ENCODE results near the gene FCRL6. TPM values are rescaled to one million over a fixed set of nuclear protein-coding genes. Genes with fewer than 3 reads are reported as not detected.

Gene FCRL6
- total RNA-seq, 4 donors from 2014 or later: 0.39 to 2.2 (median 1.4) TPM

DNA sequence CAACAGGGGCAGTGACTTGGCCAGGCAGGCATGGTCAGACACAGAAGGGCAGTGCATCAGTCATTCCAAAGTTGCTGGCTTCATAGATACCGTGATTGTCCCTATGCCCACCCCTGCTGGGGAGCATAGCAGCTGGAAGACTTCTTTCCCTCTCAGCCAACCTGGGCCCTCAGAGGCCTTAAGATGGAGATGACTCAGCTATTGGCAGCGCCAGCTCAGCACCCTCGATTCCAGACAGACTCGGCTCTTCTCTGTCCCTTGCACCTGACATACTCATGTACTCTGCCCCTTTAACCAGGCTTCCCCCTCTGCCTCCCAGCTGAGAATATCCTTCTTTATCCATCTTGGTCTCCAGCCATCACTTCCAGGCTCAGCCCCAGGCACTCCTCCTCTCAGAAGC is 41.3 kb downstream of the FCRL6 start:
- Histone ChIP-seq H3K27ac (no peak overlapping the region), H3K27me3 (no peaks in the 10 kb centered on the region), H3K4me3 (no peak overlapping the region), H3K36me3 (peaks cover 0 to 27% (median 0%) of the 10 kb centered on the region in 3 donors), H3K4me1 (no peaks in the 10 kb centered on the region), H3K9me3 (no peaks in the 10 kb centered on the region)
- 83 to 91% methylated on average over 4 of the region's 4 CpGs for WGBS, 2 donors
- TF ChIP-seq POLR2A (IDR thresholded peaks at IDR 0.05) (no peak), EP300 (IDR thresholded peaks at IDR 0.05) (no peak)
- TF ChIP-seq, protein P1, sequence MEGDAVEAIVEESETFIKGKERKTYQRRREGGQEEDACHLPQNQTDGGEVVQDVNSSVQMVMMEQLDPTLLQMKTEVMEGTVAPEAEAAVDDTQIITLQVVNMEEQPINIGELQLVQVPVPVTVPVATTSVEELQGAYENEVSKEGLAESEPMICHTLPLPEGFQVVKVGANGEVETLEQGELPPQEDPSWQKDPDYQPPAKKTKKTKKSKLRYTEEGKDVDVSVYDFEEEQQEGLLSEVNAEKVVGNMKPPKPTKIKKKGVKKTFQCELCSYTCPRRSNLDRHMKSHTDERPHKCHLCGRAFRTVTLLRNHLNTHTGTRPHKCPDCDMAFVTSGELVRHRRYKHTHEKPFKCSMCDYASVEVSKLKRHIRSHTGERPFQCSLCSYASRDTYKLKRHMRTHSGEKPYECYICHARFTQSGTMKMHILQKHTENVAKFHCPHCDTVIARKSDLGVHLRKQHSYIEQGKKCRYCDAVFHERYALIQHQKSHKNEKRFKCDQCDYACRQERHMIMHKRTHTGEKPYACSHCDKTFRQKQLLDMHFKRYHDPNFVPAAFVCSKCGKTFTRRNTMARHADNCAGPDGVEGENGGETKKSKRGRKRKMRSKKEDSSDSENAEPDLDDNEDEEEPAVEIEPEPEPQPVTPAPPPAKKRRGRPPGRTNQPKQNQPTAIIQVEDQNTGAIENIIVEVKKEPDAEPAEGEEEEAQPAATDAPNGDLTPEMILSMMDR (IDR thresholded peaks at IDR 0.05): no peak
- no peak for DNase-seq (ENCODE audit: low spot score in 2 of 2)

DNA sequence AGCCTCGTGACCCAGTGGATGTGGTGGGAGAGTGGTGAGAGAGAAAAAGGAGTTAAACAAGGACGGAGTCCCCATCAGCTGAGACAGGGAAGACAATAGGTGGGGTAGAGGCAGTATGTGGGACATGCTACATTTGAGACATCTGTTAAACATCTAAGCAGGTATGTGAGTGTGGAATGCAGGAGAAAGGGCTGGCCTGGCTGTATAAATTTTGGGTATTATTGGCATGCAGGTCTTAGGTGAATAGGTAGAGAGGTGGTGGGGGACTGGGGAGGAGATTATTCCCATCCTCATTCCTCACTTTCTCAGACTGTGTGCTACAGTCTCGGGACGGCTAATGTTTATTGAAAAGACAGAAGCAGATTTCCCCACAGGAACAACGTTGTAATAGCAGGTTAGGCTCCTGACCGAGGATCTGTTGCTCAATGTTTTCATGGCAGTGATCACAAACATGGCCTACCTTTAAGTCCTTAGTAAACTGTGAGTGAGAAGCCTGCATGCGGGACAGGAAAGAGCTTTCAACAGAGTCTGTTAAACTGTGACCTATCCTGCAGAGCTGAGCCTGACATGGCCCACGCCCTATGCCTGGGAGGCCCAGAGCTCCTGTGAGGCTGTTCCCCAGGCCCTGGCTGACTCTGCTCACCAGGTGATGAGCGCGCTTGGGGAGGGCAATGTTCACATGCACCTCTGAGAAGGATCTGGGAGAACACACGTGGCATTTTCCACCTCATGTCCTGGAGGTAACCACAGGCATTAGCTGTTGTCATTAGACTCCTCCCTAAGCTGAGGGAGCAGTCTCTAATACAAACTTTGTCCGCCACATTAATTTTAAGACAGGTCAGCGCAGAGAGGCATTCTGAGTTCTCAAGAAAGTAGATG is 43.8 kb downstream of the FCRL6 start:
- Histone ChIP-seq H3K4me3 (no peak overlapping the region), H3K36me3 (peaks cover 0 to 11% (median 0%) of the 10 kb centered on the region in 3 donors), H3K9me3 (no peaks in the 10 kb centered on the region), H3K27me3 (no peaks in the 10 kb centered on the region), H3K4me1 (peaks cover 0 to 4% (median 0%) of the 10 kb centered on the region in 4 donors), H3K27ac (no peak overlapping the region)
- TF ChIP-seq POLR2A (IDR thresholded peaks at IDR 0.05): no peak
- TF ChIP-seq, protein P1 (IDR thresholded peaks at IDR 0.05): no peak
- TF ChIP-seq EP300 (IDR thresholded peaks at IDR 0.05): no peak
- DNase-seq (ENCODE audit: low spot score in 2 of 2): no peak
- 84 to 86% methylated on average over 13 of the region's 13 CpGs for whole genome bisulfite sequencing, 2 donors

DNA sequence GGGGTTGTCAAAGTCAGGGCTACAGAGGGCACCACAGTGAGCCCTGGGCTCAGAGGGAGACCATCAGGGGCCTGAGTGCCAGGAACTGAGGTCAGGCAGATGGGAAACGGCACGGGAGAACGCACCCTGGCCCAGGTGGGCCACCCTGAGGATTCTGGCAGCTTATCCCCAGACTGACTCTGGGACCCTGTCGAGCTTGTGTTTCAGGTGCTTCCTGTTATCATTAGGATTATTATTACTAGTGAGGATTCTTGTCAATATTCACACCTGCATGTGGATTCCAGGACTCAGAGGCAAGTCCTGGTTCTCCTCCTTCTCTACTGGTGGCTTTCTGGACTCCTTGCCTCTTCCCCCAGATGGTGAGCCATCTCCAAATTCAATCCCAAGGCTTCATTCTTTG is 45.1 kb downstream of the FCRL6 start:
- TF ChIP-seq EP300 (IDR thresholded peaks at IDR 0.05) (no peak), POLR2A (IDR thresholded peaks at IDR 0.05) (no peak)
- TF ChIP-seq, protein P1 (IDR thresholded peaks at IDR 0.05): no peak
- Histone ChIP-seq H3K9me3 (no peaks in the 10 kb centered on the region), H3K27ac (no peak overlapping the region), H3K4me3 (no peak overlapping the region), H3K4me1 (peaks cover 0 to 4% (median 0%) of the 10 kb centered on the region in 4 donors), H3K36me3 (no peaks in the 10 kb centered on the region), H3K27me3 (no peaks in the 10 kb centered on the region)
- WGBS, 2 donors: 60 to 61% methylated on average over 4 of the region's 4 CpGs
- DNase-seq (ENCODE audit: low spot score in 2 of 2): no peak

- Histone ChIP-seq H3K9me3 (no peaks in the 10 kb centered on the region), H3K27ac (no peak overlapping the region), H3K27me3 (no peaks in the 10 kb centered on the region), H3K4me1 (peaks cover 0 to 13% (median 5%) of the 10 kb centered on the region in 4 donors), H3K4me3 (no peak overlapping the region), H3K36me3 (no peaks in the 10 kb centered on the region)
- no peak for DNase-seq (ENCODE audit: low spot score in 2 of 2)
- TF ChIP-seq, protein P1 (IDR thresholded peaks at IDR 0.05): no peak
- TF ChIP-seq POLR2A (IDR thresholded peaks at IDR 0.05) (no peak), EP300 (IDR thresholded peaks at IDR 0.05) (no peak)
- WGBS, 2 donors: 49 to 59% methylated on average over 3 of the region's 3 CpGs
These were observed 46.2 kb downstream of the FCRL6 start for GRCh38 chr1:159848326-159848725.

- H3K27ac ChIP-seq: no peak overlapping the region
- TF ChIP-seq EP300 (IDR thresholded peaks at IDR 0.05) (no peak), POLR2A (IDR thresholded peaks at IDR 0.05) (no peak)
- TF ChIP-seq, protein P1 (IDR thresholded peaks at IDR 0.05): no peak
- no peaks in the 10 kb centered on the region for H3K27me3 ChIP-seq
- WGBS, 2 donors: 63 to 66% methylated on average over 2 of the region's 2 CpGs
- peaks cover 0 to 19% (median 12%) of the 10 kb centered on the region in 4 donors for H3K4me1 ChIP-seq
- H3K36me3 ChIP-seq: no peaks in the 10 kb centered on the region
- H3K4me3 ChIP-seq: no peak overlapping the region
- no peaks in the 10 kb centered on the region for H3K9me3 ChIP-seq
- no peak for DNase-seq (ENCODE audit: low spot score in 2 of 2)
These were observed 47.6 kb downstream of the FCRL6 start for GRCh38 chr1:159849626-159850366.

Measured in tibial nerve (tissue), 4 donors.